HepG2 (cell line): Measurements from ENCODE around the gene CNGA3. TPM values are rescaled to one million over a fixed set of nuclear protein-coding genes. Genes with fewer than 3 reads are reported as not detected.

Experiments used
- ATAC-seq: fragments of 200-7000 bp; cut with Tn5 transposase; 3 replicates; pipeline ENCODE4 v1.9.1; 2020; ENCODE audit warnings: mild to moderate bottlenecking, moderate library complexity
- BruUV-seq: library from RNA; stranded (reverse); fragments of 400-500 nt; replicated peaks from 2 replicates; lab custom pipeline; 2021; lab: Mats Ljungman, UMichigan
- CTCF ChIA-PET: fragments of 300-600 bp; formaldehyde crosslinking; extraction: SDS; loops from one replicate; lab custom pipeline; 2021; ENCODE audit warnings: low total read pairs, inconsistent platforms, low intra/inter-chr PET ratio; lab: Yijun Ruan, JAX
- POLR2A ChIA-PET: fragments of 350-600 bp; sonication (Branson Sonifier 250); formaldehyde crosslinking; loops from one replicate; lab custom pipeline; 2020; ENCODE audit warnings: antibody characterized with exemption, inconsistent platforms; lab: Yijun Ruan, JAX
- DNase-seq: peaks from one replicate; pipeline ENCODE4 v3.0.0-alpha.2; 2015; ENCODE audit warnings: low spot score
- FAIRE-seq: peaks from 3 replicates; lab custom pipeline; 2011; peaks lifted over from hg19 to GRCh38; lab: Jason Lieb, UNC
- H2AFZ ChIP-seq: one replicate; pipeline ENCODE4 v1.6.1; 2011; ENCODE audit warnings: low read length, inconsistent platforms
- H3K27ac ChIP-seq: fragments of 300-600 bp; 3 replicates; pipeline ENCODE4 v1.8.0; 2011; ENCODE audit warnings: mixed run types, mild to moderate bottlenecking, mixed read lengths, low read length, inconsistent platforms; ENCODE audit not compliant: insufficient read depth; ENCODE audit errors: extremely low read length
- H3K27me3 ChIP-seq, 2 experiments: fragments of 200-600 bp in 1 of 2; 2 replicates in 1 of 2; 3 replicates in 1 of 2; pipeline versions ENCODE4 v1.6.0 to v1.8.0; 2011; ENCODE audit warnings: low read length in 2 of 2, mild to moderate bottlenecking in 2 of 2, moderate library complexity in 2 of 2, inconsistent platforms in 1 of 2; ENCODE audit not compliant: insufficient read depth in 2 of 2, control insufficient read depth in 1 of 2
- H3K36me3 ChIP-seq, 2 experiments: fragments of 200-600 bp in 1 of 2; replicated peaks in 1 of 2; 2 replicates in 1 of 2; 3 replicates in 1 of 2; pipeline versions ENCODE4 v1.5.1 to v1.8.0; 2011; ENCODE audit warnings: low read length in 2 of 2, inconsistent platforms in 1 of 2; ENCODE audit not compliant: insufficient read depth in 2 of 2, control insufficient read depth in 1 of 2
- H3K4me1 ChIP-seq: 2 replicates; pipeline ENCODE4 v1.5.1; 2012; ENCODE audit warnings: low read length, inconsistent platforms; ENCODE audit not compliant: insufficient read depth
- H3K4me2 ChIP-seq: 2 replicates; pipeline ENCODE4 v1.6.0; 2011; ENCODE audit warnings: low read depth, low read length, inconsistent platforms
- H3K4me3 ChIP-seq, 3 experiments: fragments of 200-600 bp in 1 of 3; sonication (generic), shearing (Covaris generic) in 1 of 3; replicated peaks in 1 of 3; 2 replicates each; pipeline ENCODE4 v1.5.1; 2011 to 2016; ENCODE audit warnings: low read length in 3 of 3, inconsistent platforms in 2 of 3, low read depth in 2 of 3, mild to moderate bottlenecking in 2 of 3, control low read depth in 1 of 3, mixed read lengths in 1 of 3; ENCODE audit not compliant: insufficient read depth in 1 of 3
- H3K79me2 ChIP-seq: one replicate; pipeline ENCODE4 v1.6.1; 2011; ENCODE audit warnings: low read length, inconsistent platforms; ENCODE audit not compliant: insufficient read depth
- H3K9ac ChIP-seq: 2 replicates; pipeline ENCODE4 v1.6.0; 2011; ENCODE audit warnings: mild to moderate bottlenecking, low read depth, low read length, inconsistent platforms; ENCODE audit not compliant: insufficient read depth
- H3K9me3 ChIP-seq: 2 replicates; pipeline ENCODE4 v1.5.1; 2012; ENCODE audit warnings: mild to moderate bottlenecking, low read length
- H4K20me1 ChIP-seq: 2 replicates; pipeline ENCODE4 v1.6.0; 2011; ENCODE audit warnings: inconsistent platforms, mild to moderate bottlenecking, low read length, moderate library complexity; ENCODE audit not compliant: insufficient read depth
- DMAP1 ChIP-seq: IDR thresholded peaks from 2 replicates; pipeline ENCODE4 v1.6.1; 2016
- EED ChIP-seq: sonication (generic); formaldehyde crosslinking; IDR thresholded peaks from 2 replicates; pipeline ENCODE4 v1.5.0; 2020; ENCODE audit warnings: mild to moderate bottlenecking, missing genetic modification reagents
- ETV6 ChIP-seq: sonication (generic); formaldehyde crosslinking; conservative IDR thresholded peaks from 2 replicates; pipeline ENCODE4 v1.4.0; 2020; ENCODE audit warnings: missing genetic modification reagents
- FOXA3 ChIP-seq: IDR thresholded peaks from 2 replicates; pipeline ENCODE4 v1.6.1; 2016; ENCODE audit warnings: missing genetic modification reagents, missing compliant biosample characterization
- FOXO1 ChIP-seq: sonication (generic); formaldehyde crosslinking; IDR thresholded peaks from 2 replicates; pipeline ENCODE4 v1.4.0; 2020; ENCODE audit warnings: missing genetic modification reagents
- PATZ1 ChIP-seq: sonication (generic); formaldehyde crosslinking; IDR thresholded peaks from 2 replicates; pipeline ENCODE4 v1.4.0; 2020; ENCODE audit warnings: missing genetic modification reagents
- PPARG ChIP-seq: conservative IDR thresholded peaks from 2 replicates; pipeline ENCODE4 v1.6.1; 2016; ENCODE audit warnings: missing biosample characterization, missing genetic modification reagents
- SMAD9 ChIP-seq: sonication (generic); formaldehyde crosslinking; IDR thresholded peaks from 2 replicates; pipeline ENCODE4 v1.5.1; 2020; ENCODE audit warnings: mild to moderate bottlenecking, missing genetic modification reagents
- SOX6 ChIP-seq, 2 experiments: fragments of 450-650 bp in 1 of 2; sonication (generic) in 1 of 2; formaldehyde crosslinking in 1 of 2; IDR thresholded peaks; 2 replicates each; pipeline versions ENCODE4 v1.4.0 to v1.6.1; 2017 to 2020; ENCODE audit warnings: antibody characterized with exemption in 1 of 2, mild to moderate bottlenecking in 1 of 2, missing genetic modification reagents in 1 of 2
- XRCC5 ChIP-seq: fragments of 200-400 bp; formaldehyde crosslinking; optimal IDR thresholded peaks from 2 replicates; pipeline ENCODE3; 2017; ENCODE audit warnings: mild to moderate bottlenecking, low read length
- ZMYM4 ChIP-seq: sonication (generic); formaldehyde crosslinking; IDR thresholded peaks from 2 replicates; pipeline ENCODE4 v1.8.1; 2023; ENCODE audit warnings: mild to moderate bottlenecking, missing genetic modification reagents
- ZNF24 ChIP-seq: fragments of 450-650 bp; IDR thresholded peaks from 2 replicates; pipeline ENCODE4 v1.6.1; 2017; ENCODE audit warnings: antibody characterized with exemption, mild to moderate bottlenecking
- ZNF317 ChIP-seq: sonication (generic); formaldehyde crosslinking; IDR thresholded peaks from 2 replicates; pipeline ENCODE4 v1.5.0; 2020; ENCODE audit warnings: mild to moderate bottlenecking, missing genetic modification reagents
- ZNF672 ChIP-seq: sonication (generic); formaldehyde crosslinking; IDR thresholded peaks from 2 replicates; pipeline ENCODE4 v1.8.1; 2022; ENCODE audit warnings: missing genetic modification reagents
- ZSCAN30 ChIP-seq: sonication (generic); formaldehyde crosslinking; IDR thresholded peaks from 2 replicates; pipeline ENCODE4 v1.5.0; 2020; ENCODE audit warnings: mild to moderate bottlenecking, missing genetic modification reagents
- WGBS: methylation state at CpG from one replicate; pipeline ENCODE4 v1.1.6; 2017; ENCODE audit warnings: low lambda C conversion rate; 5-methylcytosine and 5-hydroxymethylcytosine counted together
- in situ Hi-C: cut with HindIII; loops from 2 replicates; pipeline ENCODE4 v1.10.0; 2017; ENCODE audit warnings: low pct_unique_long_range_greater_than_20kb; ENCODE audit not compliant: extremely low pct_ligation_motif_present
- intact Hi-C: fragments of 100-400 bp; cut with micrococcal nuclease; formaldehyde crosslinking; loops from one replicate; pipeline ENCODE4 v1.10.0; 2022; ENCODE audit not compliant: unreplicated experiment
- polyA plus RNA-seq, 8 experiments: library from polyadenylated mRNA; depleted of rRNA in 3 of 8; stranded (reverse) in 7 of 8; unstranded in 1 of 8; fragments of >200 nt; fragmentation: Illumina TruSeq in 4 of 8; extraction: Trizol in 4 of 8; gene quantifications; 2 replicates each; pipeline versions ENCODE4 v1.2.1 to v1.2.3, GENCODE V29; 2011 to 2016; ENCODE audit warnings: low read depth in 4 of 8, missing spikeins in 1 of 8, mixed read lengths in 1 of 8; ENCODE audit not compliant: insufficient read depth in 1 of 8
- total RNA-seq, 5 experiments: library from RNA; depleted of rRNA; stranded (reverse); fragments of >200 nt; fragmentation: Illumina TruSeq; extraction: Trizol; gene quantifications; 2 replicates each; pipeline ENCODE4 v1.2.3, GENCODE V29; 2016; ENCODE audit warnings: low read depth in 1 of 5
- TF ChIP-seq, protein P1 (sequence below): sonication (generic); formaldehyde crosslinking; conservative IDR thresholded peaks from 2 replicates; pipeline ENCODE4 v1.4.0; 2020; ENCODE audit warnings: missing genetic modification reagents
- TF ChIP-seq, protein P2 (sequence below): IDR thresholded peaks from 2 replicates; pipeline ENCODE4 v1.6.1; 2016; ENCODE audit warnings: low read depth
- TF ChIP-seq, protein P3 (sequence below): sonication (generic); formaldehyde crosslinking; IDR thresholded peaks from 2 replicates; pipeline ENCODE4 v1.8.0; 2022; ENCODE audit warnings: mild to moderate bottlenecking, missing genetic modification reagents, moderate library complexity

The CNGA3 gene
- total and polyA plus RNA-seq, 2 of the 13 experiments (the other 11 are each of a cell fraction or from before 2014, with no cell fraction given): not detected

DNA sequence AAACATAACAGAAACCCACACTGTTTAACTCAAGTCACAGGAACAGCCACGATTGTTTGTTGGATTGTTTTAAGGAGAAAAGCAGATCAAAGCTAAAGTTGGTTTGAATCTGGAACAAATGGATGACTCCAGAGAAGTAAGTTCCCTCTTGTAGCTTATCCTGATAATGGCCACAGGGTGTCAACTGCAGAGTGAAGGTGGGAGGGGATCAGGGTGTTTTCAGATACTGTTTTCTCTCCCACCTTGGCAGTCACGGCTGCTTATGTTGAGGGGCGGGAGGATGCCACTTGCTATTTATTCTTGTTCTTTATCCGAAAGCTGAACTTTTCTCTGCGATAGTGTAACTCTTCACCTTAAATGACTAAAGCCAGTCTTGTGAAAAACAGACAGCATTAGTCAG is 61.9 kb downstream of the CNGA3 start (continued):
- TF ChIP-seq PATZ1 (CRISPR knock-in tag): no peak
- no peak for TF ChIP-seq EED (CRISPR knock-in tag)
- TF ChIP-seq ZNF672: no peak
- no peak for TF ChIP-seq ZSCAN30 (CRISPR knock-in tag)
- TF ChIP-seq, protein P1, sequence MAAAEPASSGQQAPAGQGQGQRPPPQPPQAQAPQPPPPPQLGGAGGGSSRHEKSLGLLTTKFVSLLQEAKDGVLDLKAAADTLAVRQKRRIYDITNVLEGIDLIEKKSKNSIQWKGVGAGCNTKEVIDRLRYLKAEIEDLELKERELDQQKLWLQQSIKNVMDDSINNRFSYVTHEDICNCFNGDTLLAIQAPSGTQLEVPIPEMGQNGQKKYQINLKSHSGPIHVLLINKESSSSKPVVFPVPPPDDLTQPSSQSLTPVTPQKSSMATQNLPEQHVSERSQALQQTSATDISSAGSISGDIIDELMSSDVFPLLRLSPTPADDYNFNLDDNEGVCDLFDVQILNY: no peak
- TF ChIP-seq ZNF317 (CRISPR knock-in tag): no peak

DNA sequence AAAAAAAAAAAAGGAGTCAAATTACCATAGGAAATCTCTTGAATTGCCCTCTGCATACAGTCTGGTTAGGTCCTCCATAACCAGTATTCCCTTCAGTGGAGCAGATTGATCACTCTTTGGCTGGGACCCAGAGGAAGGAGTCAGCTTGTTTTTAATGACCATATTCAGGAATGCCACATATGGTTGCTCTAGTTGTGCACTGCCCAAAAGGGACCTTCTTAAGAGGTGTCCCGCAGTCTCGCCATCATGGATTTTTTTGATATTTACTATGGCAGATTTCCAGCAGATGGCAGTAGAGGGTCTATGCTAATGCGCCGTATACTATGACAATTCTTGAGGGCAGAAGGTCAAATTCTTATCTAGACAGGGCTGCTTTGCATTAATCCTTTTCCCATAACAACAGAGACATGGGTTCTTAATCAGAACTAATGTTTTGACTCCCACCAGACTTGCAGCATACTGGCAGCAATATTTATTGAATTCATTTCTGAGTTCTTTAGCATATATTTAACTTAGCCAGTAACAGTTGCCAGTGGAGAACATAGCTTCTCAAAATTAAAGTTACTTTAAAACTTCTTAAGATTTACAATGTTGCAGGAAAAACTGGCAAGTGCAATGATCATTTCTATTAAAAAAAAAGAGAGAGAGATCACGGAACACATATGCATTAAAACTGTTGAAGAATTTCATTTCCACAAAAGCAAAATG is 66.6 kb downstream of the CNGA3 start:
- DNase-seq (peak; percentile 77), ATAC-seq (peak; percentile 91), FAIRE-seq (peak; percentile 89)
- Histone ChIP-seq H3K36me3 (no peaks in the 10 kb centered on the region), H3K4me2 (peak overlapping the region; percentile 55), H4K20me1 (no peaks in the 10 kb centered on the region), H3K9ac (no peak overlapping the region), H3K79me2 (no peaks in the 10 kb centered on the region), H3K27me3 (no peaks in the 10 kb centered on the region; a peak in 1 of 5 replicates), H3K27ac (no peak overlapping the region), H2AFZ (no peak overlapping the region), H3K4me1 (peaks cover 10% of the 10 kb centered on the region; the same call in 1 of the 2 replicates), H3K4me3 (no peak overlapping the region), H3K9me3 (peaks cover 11% of the 10 kb centered on the region; the same call in 1 of the 2 replicates)
- POLR2A ChIA-PET: no interaction called here
- CTCF ChIA-PET: interaction anchor here (1.4 to 2.9 kb wide), 4 partner anchors 105 to 653 kb away, joined by 4 to 20 read pairs (median 10); no protein-coding TSS in a partner anchor
- 10% methylated on average over 5 of the region's 5 CpGs for WGBS
- BruUV-seq: no TSS peak
- intact Hi-C loops: loop anchor here (1.0 kb wide), 2 partner anchors 105 to 653 kb away; no protein-coding TSS in a partner anchor
- in situ Hi-C loops: loop anchor here (5.0 to 25.0 kb wide), 2 partner anchors 189 to 424 kb away; no protein-coding TSS in a partner anchor
- TF ChIP-seq, protein P2, sequence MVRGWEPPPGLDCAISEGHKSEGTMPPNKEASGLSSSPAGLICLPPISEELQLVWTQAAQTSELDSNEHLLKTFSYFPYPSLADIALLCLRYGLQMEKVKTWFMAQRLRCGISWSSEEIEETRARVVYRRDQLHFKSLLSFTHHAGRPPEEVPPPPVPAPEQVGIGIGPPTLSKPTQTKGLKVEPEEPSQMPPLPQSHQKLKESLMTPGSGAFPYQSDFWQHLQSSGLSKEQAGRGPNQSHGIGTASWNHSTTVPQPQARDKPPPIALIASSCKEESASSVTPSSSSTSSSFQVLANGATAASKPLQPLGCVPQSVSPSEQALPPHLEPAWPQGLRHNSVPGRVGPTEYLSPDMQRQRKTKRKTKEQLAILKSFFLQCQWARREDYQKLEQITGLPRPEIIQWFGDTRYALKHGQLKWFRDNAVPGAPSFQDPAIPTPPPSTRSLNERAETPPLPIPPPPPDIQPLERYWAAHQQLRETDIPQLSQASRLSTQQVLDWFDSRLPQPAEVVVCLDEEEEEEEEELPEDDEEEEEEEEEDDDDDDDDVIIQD (CRISPR knock-in tag): peak; percentile 52; the same call in 1 of the 2 replicates
- TF ChIP-seq ZNF24 (no peak), FOXO1 (0 out of 2 replicates have a peak, but pooled peaks have one; percentile 22), DMAP1 (CRISPR knock-in tag) (no peak), XRCC5 (peak; percentile 39), FOXA3 (peak; percentile 43; the same call in 1 of the 2 replicates), ZMYM4 (CRISPR knock-in tag) (peak; percentile 38; the same call in 1 of the 2 replicates), SOX6 (IDR thresholded peaks at IDR 0.05) (no peak), SOX6 (CRISPR knock-in tag; IDR thresholded peaks at IDR 0.05) (peak; percentile 29; the same call in 1 of the 2 replicates), PPARG (CRISPR knock-in tag) (no peak), SMAD9 (CRISPR knock-in tag) (no peak), ETV6 (CRISPR knock-in tag) (no peak)
- TF ChIP-seq, protein P3, sequence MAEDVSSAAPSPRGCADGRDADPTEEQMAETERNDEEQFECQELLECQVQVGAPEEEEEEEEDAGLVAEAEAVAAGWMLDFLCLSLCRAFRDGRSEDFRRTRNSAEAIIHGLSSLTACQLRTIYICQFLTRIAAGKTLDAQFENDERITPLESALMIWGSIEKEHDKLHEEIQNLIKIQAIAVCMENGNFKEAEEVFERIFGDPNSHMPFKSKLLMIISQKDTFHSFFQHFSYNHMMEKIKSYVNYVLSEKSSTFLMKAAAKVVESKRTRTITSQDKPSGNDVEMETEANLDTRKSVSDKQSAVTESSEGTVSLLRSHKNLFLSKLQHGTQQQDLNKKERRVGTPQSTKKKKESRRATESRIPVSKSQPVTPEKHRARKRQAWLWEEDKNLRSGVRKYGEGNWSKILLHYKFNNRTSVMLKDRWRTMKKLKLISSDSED (CRISPR knock-in tag): no peak
